ENCODE measurements around the gene CDC25A. TPM values are rescaled to one million over a fixed set of nuclear protein-coding genes. Genes with fewer than 3 reads are reported as not detected.

Gene CDC25A
- 0.87 and 0.93 TPM in 2 replicates for total RNA-seq

DNA sequence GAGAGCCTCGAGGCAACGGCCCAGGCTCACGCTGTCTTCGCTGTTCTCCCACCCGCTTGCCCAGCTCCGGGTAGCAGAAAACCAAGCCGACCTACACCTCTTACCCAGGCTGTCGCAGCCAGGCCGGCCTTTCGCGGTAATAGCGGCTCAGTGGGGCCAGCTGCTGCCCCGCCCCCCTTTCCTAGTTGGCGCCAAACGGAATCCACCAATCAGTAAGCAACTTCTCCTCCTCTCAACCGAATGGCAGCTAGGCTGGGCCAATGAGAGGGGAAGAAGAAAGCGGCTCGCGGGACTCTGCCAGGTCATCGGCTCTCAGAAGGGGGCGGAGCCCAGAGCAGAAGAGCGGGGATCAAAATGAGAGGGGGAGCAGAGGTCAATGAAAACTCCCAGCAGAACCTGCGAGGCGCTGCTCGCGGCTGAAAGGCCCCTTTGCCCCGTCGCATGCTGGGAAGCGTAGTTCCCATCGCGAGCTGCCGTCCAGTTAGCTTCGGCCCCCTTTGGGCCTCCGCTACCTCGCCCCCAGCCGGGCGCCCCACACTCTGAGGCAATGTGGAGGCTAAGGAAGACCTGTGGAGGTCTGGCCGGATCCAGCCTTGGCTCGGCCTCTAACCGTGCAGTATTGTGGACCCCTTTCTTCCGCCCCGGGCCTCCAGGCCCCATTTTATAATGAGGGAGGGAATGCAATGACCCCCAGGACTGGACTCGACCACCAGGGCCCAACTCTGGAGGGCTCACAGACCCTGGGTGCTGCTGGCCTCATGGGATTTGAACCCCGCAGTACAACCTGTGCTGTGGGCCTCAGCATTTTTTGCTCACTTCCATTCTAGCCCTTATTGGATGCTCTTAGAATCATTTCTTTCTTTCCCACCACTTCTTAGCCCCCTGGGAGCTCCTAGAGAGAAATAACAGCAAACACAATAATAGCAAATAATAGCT, at the start of gene CDC25A:
CDC25A (minus strand) TSS at position 152 of the 936 bp plus-strand sequence. CDS start 470 bp downstream, outside the sequence.

DNA sequence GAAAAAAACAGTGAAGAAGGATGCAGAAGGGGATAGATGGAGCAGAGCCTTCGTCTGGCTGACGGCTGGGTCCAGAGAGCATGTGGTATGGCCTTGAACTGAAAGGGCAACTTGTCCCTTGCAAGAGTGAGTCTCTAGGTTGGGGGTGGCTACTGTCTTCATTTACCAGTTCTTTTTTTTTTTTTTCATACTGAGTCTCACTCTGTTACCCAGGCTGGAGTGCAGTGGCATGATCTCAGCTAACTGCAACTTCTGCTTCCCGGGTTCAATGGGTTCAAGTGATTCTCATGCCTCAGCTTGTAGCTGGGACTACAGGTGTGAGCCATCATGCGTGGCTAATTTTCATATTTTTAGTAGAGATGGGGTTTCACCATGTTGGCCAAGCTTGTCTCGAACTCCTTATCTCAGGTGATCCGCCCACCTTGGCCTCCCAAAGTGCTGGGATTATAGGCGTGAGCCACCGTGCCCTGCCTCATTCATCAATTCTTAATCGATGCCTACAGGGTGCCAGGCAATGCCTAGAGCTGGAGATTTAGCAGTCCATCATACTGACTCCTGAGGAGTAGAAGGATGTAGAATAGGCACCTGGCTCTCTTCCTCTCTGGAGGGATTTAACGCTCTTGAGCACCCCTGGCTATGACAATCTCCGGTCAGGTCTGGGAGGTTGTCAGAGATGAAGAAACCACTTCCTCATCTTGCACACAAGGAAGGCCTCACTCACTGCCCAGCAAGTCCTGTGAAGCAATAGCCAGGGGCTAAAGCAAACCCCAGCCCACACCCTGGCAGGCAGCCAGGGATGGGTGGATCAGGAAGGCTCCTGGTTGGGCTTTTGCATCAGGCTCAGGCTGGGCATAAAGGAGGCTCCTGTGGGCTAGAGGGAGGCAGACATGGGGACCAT, 34.6 kb upstream of the CDC25A start, which contains the start of gene CAMP:
CAMP (plus strand) TSS at position 880 of the 898 bp plus-strand sequence; CDS start at position 897, 17 bp downstream.

Other genes with a start within 250 kb of the CDC25A start
- gene MAP4, start 172.0 kb downstream of the CDC25A start, total RNA-seq = 94.1 and 95.4 TPM in 2 replicates
- gene CAMP, start 35.1 kb upstream of the CDC25A start, total RNA-seq = not detected in 2 replicates
- 1.8 and 3.4 TPM in 2 replicates for gene ZNF589, start 52.7 kb upstream of the CDC25A start, total RNA-seq
- 9.5 and 28.0 TPM in 2 replicates for gene NME6, start 113.0 kb upstream of the CDC25A start, total RNA-seq
- not detected in 2 replicates for gene SPINK8, start 145.2 kb upstream of the CDC25A start, total RNA-seq
- not detected in 2 replicates for gene FBXW12, start 183.8 kb upstream of the CDC25A start, total RNA-seq
- 10.9 and 12.4 TPM in 2 replicates for gene PLXNB1, start 241.7 kb upstream of the CDC25A start, total RNA-seq